Liver (tissue), 9 donors: ENCODE measurements around the gene TMEM178B. TPM values are rescaled to one million over a fixed set of nuclear protein-coding genes. Genes with fewer than 3 reads are reported as not detected.

Experiments used
- DNase-seq: peaks from one replicate; pipeline ENCODE4 v3.0.0-alpha.2; 2017; ENCODE audit warnings: low spot score
- H3K27ac ChIP-seq, 2 donors: one replicate each; pipeline ENCODE4 v1.7.0; 2013; ENCODE audit warnings: inconsistent platforms in 2 of 2, low read length in 2 of 2, control low read depth in 1 of 2, low read depth in 1 of 2, mild to moderate bottlenecking in 1 of 2
- H3K27me3 ChIP-seq, 4 donors: one replicate each; pipeline versions ENCODE4 v1.6.1 to v1.7.0; 2013; ENCODE audit warnings: low read length in 3 of 4, inconsistent platforms in 1 of 4, mild to moderate bottlenecking in 1 of 4, moderate library complexity in 1 of 4; ENCODE audit not compliant: control insufficient read depth in 4 of 4, insufficient read depth in 4 of 4
- H3K36me3 ChIP-seq, 4 donors: one replicate each; pipeline versions ENCODE4 v1.6.1 to v1.7.0; 2013; ENCODE audit warnings: low read length in 3 of 4, mild to moderate bottlenecking in 3 of 4, low read depth in 1 of 4, moderate library complexity in 1 of 4; ENCODE audit not compliant: control insufficient read depth in 4 of 4, insufficient read depth in 3 of 4
- H3K4me1 ChIP-seq, 4 donors: one replicate each; pipeline versions ENCODE4 v1.6.1 to v1.7.0; 2013; ENCODE audit warnings: low read length in 3 of 4, mild to moderate bottlenecking in 3 of 4, moderate library complexity in 1 of 4; ENCODE audit not compliant: control insufficient read depth in 4 of 4, insufficient read depth in 4 of 4
- H3K4me3 ChIP-seq, 3 donors: one replicate each; pipeline versions ENCODE4 v1.6.1 to v1.7.0; 2013; ENCODE audit warnings: low read length in 3 of 3, control low read depth in 1 of 3, low read depth in 1 of 3, mild to moderate bottlenecking in 1 of 3
- H3K9ac ChIP-seq, 2 donors: one replicate each; pipeline ENCODE4 v1.7.0; 2013; ENCODE audit warnings: low read length in 2 of 2, mild to moderate bottlenecking in 2 of 2, moderate library complexity in 2 of 2, control low read depth in 1 of 2, low read depth in 1 of 2
- H3K9me3 ChIP-seq, 4 donors: one replicate each; pipeline versions ENCODE4 v1.6.1 to v1.7.0; 2013; ENCODE audit warnings: low read length in 3 of 4; ENCODE audit not compliant: control insufficient read depth in 4 of 4
- EGR1 ChIP-seq, 2 donors: IDR thresholded peaks; 2 replicates each; pipeline ENCODE4 v1.6.1; 2016 to 2018; ENCODE audit warnings: antibody characterized with exemption in 2 of 2, low read depth in 2 of 2
- FOXA1 ChIP-seq: IDR thresholded peaks from 2 replicates; pipeline ENCODE4 v1.6.1; 2016; ENCODE audit warnings: antibody characterized with exemption
- FOXA2 ChIP-seq: IDR thresholded peaks from 2 replicates; pipeline ENCODE4 v1.6.1; 2016; ENCODE audit warnings: antibody characterized with exemption
- GABPA ChIP-seq, 2 donors: IDR thresholded peaks in 1 of 2; conservative IDR thresholded peaks in 1 of 2; 2 replicates each; pipeline ENCODE4 v1.6.1; 2016; ENCODE audit warnings: antibody characterized with exemption in 2 of 2, mild to moderate bottlenecking in 1 of 2, moderate library complexity in 1 of 2
- HNF4A ChIP-seq, 2 donors: conservative IDR thresholded peaks; 2 replicates each; pipeline ENCODE4 v1.6.1; 2016; ENCODE audit warnings: antibody characterized with exemption in 2 of 2, mild to moderate bottlenecking in 2 of 2
- RAD21 ChIP-seq, 2 donors: IDR thresholded peaks; 2 replicates each; pipeline ENCODE4 v1.6.1; 2016; ENCODE audit warnings: antibody characterized with exemption in 2 of 2, mild to moderate bottlenecking in 2 of 2
- SP1 ChIP-seq: IDR thresholded peaks from 2 replicates; pipeline ENCODE4 v1.6.1; 2018; ENCODE audit warnings: antibody characterized with exemption, mild to moderate bottlenecking
- WGBS: extraction: QIAGEN DNeasy Blood & Tissue Kit; methylation state at CpG from one replicate; pipeline ENCODE4 v1.1.7; 2013; 5-methylcytosine and 5-hydroxymethylcytosine counted together
- polyA plus RNA-seq, 2 donors: library from polyadenylated mRNA; stranded (reverse) in 1 of 2; unstranded in 1 of 2; fragments of 200-250 nt in 1 of 2; fragments of >200 nt in 1 of 2; fragmentation: Nextera tagmentation in 1 of 2; extraction: Ambion mirVana in 1 of 2; gene quantifications; one replicate each; pipeline versions ENCODE4 v1.2.1 to v1.2.3, GENCODE V29; 2013 to 2015
- total RNA-seq, 2 donors: library from RNA; depleted of rRNA; stranded (reverse); fragments of >200 nt; gene quantifications; one replicate each; pipeline ENCODE4 v1.2.3, GENCODE V29; 2014
- TF ChIP-seq, protein P1 (sequence below): IDR thresholded peaks from 2 replicates; pipeline ENCODE4 v1.6.1; 2016; ENCODE audit warnings: antibody characterized with exemption
- TF ChIP-seq, protein P2 (sequence below): IDR thresholded peaks from 2 replicates; pipeline ENCODE4 v1.6.1; 2016; ENCODE audit warnings: antibody characterized with exemption, mild to moderate bottlenecking
- TF ChIP-seq, protein P3 (sequence below): fragments of 150-350 bp; IDR thresholded peaks from 2 replicates; pipeline ENCODE4 v1.5.1; 2017; ENCODE audit warnings: improper control_type of control experiment, low read depth, low read length; ENCODE audit not compliant: missing input control
- TF ChIP-seq, protein P4 (sequence below): IDR thresholded peaks from 2 replicates; pipeline ENCODE4 v1.6.1; 2016; ENCODE audit warnings: antibody characterized with exemption
- donor health status: healthy.
- donor health status: healthy.
- donor health status: healthy.
- donor health status: healthy.
- donor health status: healthy.

The TMEM178B gene
- total and polyA plus RNA-seq, 4 donors = under 0.01 to 0.02 (median under 0.01) TPM; not detected in 1

DNA sequence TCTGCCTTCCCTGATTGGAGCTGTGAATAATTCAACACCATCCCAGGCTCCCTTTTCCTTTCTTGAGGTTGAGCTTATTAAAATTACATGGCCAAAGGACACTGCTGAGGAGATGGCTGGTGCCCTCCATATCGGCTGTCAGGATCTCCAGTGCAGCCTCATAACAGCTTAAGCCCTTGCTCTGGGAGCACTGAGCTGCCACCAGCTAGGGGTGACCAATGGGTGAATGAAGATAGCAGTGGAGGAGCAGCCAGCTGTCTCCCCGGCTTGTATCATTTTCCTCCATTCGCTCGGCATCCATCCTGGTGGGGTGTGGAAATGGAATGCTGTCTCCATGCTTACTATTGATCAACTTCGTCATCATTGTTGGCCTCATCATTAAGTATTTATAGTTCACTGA is 154.6 kb downstream of the TMEM178B start:
- H3K27ac ChIP-seq = no peak overlapping the region
- no peak overlapping the region for H3K4me3 ChIP-seq
- WGBS = 88% methylated on average over 5 of the region's 5 CpGs
- H3K9ac ChIP-seq = no peak overlapping the region
- no peaks in the 10 kb centered on the region for H3K9me3 ChIP-seq
- H3K4me1 ChIP-seq = peaks cover 0 to 4% (median 2%) of the 10 kb centered on the region in 4 donors
- H3K36me3 ChIP-seq = no peaks in the 10 kb centered on the region
- TF ChIP-seq RAD21 (IDR thresholded peaks at IDR 0.05) (no peak), FOXA2 (no peak), SP1 (no peak), EGR1 (IDR thresholded peaks at IDR 0.05; ENCODE audit: low read depth in 2 of 2) (no peak)
- TF ChIP-seq, protein P1, sequence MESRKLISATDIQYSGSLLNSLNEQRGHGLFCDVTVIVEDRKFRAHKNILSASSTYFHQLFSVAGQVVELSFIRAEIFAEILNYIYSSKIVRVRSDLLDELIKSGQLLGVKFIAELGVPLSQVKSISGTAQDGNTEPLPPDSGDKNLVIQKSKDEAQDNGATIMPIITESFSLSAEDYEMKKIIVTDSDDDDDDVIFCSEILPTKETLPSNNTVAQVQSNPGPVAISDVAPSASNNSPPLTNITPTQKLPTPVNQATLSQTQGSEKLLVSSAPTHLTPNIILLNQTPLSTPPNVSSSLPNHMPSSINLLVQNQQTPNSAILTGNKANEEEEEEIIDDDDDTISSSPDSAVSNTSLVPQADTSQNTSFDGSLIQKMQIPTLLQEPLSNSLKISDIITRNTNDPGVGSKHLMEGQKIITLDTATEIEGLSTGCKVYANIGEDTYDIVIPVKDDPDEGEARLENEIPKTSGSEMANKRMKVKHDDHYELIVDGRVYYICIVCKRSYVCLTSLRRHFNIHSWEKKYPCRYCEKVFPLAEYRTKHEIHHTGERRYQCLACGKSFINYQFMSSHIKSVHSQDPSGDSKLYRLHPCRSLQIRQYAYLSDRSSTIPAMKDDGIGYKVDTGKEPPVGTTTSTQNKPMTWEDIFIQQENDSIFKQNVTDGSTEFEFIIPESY = no peak
- TF ChIP-seq, protein P2, sequence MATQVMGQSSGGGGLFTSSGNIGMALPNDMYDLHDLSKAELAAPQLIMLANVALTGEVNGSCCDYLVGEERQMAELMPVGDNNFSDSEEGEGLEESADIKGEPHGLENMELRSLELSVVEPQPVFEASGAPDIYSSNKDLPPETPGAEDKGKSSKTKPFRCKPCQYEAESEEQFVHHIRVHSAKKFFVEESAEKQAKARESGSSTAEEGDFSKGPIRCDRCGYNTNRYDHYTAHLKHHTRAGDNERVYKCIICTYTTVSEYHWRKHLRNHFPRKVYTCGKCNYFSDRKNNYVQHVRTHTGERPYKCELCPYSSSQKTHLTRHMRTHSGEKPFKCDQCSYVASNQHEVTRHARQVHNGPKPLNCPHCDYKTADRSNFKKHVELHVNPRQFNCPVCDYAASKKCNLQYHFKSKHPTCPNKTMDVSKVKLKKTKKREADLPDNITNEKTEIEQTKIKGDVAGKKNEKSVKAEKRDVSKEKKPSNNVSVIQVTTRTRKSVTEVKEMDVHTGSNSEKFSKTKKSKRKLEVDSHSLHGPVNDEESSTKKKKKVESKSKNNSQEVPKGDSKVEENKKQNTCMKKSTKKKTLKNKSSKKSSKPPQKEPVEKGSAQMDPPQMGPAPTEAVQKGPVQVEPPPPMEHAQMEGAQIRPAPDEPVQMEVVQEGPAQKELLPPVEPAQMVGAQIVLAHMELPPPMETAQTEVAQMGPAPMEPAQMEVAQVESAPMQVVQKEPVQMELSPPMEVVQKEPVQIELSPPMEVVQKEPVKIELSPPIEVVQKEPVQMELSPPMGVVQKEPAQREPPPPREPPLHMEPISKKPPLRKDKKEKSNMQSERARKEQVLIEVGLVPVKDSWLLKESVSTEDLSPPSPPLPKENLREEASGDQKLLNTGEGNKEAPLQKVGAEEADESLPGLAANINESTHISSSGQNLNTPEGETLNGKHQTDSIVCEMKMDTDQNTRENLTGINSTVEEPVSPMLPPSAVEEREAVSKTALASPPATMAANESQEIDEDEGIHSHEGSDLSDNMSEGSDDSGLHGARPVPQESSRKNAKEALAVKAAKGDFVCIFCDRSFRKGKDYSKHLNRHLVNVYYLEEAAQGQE = no peak
- no peak for DNase-seq
- H3K27me3 ChIP-seq = no peaks in the 10 kb centered on the region

DNA sequence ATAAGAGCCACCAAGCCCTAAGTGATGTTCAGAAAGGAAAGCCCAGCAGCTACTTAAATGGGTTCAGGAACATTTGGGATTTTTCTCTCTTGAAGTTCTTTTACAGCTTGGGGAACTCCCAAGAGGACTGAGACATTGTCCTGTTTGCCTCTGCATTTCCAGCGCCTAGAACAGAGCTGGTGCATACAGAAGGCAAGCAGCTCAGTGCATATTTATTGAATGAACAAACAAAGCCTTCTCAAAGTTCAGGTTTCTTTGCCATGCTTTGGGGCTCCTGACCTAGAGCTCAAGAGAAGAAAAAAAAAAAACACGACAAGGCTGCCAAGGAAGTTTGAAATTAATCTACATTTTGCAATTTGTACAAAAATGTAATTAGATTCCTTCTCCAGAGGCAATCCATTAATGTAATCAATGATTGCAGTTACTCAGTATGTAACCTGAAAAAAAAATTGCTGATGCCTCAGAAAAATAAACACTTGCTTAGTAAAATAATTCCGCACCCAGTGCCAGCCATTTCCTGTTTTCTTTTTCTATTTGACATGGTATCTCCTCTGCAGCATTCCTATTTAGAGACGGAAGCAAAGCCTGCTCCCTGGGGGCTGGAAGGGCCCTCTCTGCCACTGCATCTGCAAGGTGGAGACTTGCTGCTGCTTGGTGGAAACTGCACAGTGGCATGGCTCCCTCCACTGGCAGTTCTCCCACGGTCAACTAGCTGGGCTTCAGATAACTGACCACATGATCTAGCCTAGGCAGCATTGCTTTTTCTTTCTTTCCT is 157.3 kb downstream of the TMEM178B start:
- Histone ChIP-seq H3K9ac (no peak overlapping the region), H3K4me3 (no peak overlapping the region), H3K9me3 (no peaks in the 10 kb centered on the region), H3K4me1 (peaks cover 0 to 4% (median 2%) of the 10 kb centered on the region in 4 donors), H3K27ac (no peak overlapping the region), H3K27me3 (no peaks in the 10 kb centered on the region), H3K36me3 (no peaks in the 10 kb centered on the region)
- 18% methylated on average over 5 of the region's 5 CpGs for WGBS
- TF ChIP-seq, protein P3, sequence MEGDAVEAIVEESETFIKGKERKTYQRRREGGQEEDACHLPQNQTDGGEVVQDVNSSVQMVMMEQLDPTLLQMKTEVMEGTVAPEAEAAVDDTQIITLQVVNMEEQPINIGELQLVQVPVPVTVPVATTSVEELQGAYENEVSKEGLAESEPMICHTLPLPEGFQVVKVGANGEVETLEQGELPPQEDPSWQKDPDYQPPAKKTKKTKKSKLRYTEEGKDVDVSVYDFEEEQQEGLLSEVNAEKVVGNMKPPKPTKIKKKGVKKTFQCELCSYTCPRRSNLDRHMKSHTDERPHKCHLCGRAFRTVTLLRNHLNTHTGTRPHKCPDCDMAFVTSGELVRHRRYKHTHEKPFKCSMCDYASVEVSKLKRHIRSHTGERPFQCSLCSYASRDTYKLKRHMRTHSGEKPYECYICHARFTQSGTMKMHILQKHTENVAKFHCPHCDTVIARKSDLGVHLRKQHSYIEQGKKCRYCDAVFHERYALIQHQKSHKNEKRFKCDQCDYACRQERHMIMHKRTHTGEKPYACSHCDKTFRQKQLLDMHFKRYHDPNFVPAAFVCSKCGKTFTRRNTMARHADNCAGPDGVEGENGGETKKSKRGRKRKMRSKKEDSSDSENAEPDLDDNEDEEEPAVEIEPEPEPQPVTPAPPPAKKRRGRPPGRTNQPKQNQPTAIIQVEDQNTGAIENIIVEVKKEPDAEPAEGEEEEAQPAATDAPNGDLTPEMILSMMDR = peak; percentile 11
- TF ChIP-seq FOXA1 = no peak
- TF ChIP-seq HNF4A (conservative IDR thresholded peaks at IDR 0.05) = no peak
- peak; percentile 54 to 66 for TF ChIP-seq RAD21 (IDR thresholded peaks at IDR 0.05)
- TF ChIP-seq, protein P4, sequence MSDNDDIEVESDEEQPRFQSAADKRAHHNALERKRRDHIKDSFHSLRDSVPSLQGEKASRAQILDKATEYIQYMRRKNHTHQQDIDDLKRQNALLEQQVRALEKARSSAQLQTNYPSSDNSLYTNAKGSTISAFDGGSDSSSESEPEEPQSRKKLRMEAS = no peak
- TF ChIP-seq GABPA (IDR thresholded peaks at IDR 0.05 in 1 of 2, conservative IDR thresholded peaks at IDR 0.05 in 1 of 2) = no peak
- DNase-seq = no peak
